SK-N-MC (cell line): Measurements from ENCODE around the gene CFAP46.

ENCODE experiments used
- EZH2 ChIP-seq: fragments of 200-600 bp; sonication (generic); IDR thresholded peaks from one replicate; pipeline ENCODE4 v1.6.1; 2017; ENCODE audit warnings: antibody characterized with exemption
- POLR2AphosphoS5 ChIP-seq: IDR thresholded peaks from 2 replicates; pipeline ENCODE4 v1.6.1; 2012; ENCODE audit warnings: mild to moderate bottlenecking, low read depth, low read length, borderline replicate concordance

GRCh38 chr10:132867801-132868644 lies 74.3 kb downstream of the CFAP46 start:
- TF ChIP-seq POLR2AphosphoS5, result no peak
- no peak for TF ChIP-seq EZH2
